NCI-H2227 (cell line): ENCODE measurements around the gene TIAM2.
"Not testable (repeated sequence)": the region's sequence is repeated elsewhere in the genome, so short reads cannot be mapped to it uniquely, and the experiment has no call there.

ENCODE experiments used
- DNase-seq: peaks from one replicate; lab custom pipeline; 2025; ENCODE audit not compliant: unreplicated experiment; lab: John Stamatoyannopoulos, UW

TIAM2 gene

GRCh38 chr6:155091756-155092155 lies 96.6 kb downstream of the TIAM2 start:
- no peak for DNase-seq

DNA sequence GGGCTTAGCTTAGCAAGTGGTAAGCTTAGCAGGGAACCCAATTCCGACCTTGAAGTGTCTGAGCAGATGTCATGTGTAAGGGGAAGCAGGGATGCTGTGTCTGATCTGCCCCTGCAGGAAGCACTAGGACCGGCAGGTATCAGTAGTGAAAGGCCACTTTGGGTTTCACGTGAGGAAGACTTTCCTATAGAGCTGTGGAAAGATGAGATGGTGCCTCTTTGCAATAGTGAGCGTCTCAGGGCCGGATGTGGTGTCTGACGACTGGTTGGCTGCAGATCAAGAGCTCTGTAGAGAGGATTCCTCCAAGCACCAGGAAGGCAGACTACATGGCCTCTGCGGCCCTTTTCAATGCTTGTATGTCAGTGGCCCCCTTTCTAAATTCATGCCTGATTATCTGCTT lies 98.3 kb downstream of the TIAM2 start:
- no peak for DNase-seq

DNA sequence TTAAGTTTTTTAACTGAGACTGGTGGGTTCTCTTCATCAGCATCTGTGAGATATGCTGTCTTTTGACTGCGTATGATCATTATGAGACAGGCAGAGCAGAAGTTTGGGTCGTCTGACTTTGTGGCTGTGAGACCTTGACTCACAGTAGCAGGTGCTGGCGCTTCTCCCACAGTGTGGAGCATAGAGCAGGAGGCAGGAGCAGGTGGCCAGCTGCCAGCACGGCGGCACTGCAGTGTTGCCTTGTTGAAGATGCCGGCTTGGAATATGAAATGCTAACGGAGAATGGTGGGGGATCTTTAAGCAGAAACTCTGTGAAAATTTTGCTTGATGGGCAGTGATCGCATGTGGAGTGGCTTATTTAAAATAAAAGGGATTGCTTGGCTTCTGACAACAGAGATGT lies 105.0 kb downstream of the TIAM2 start:
- peak; percentile 4 for DNase-seq

DNA sequence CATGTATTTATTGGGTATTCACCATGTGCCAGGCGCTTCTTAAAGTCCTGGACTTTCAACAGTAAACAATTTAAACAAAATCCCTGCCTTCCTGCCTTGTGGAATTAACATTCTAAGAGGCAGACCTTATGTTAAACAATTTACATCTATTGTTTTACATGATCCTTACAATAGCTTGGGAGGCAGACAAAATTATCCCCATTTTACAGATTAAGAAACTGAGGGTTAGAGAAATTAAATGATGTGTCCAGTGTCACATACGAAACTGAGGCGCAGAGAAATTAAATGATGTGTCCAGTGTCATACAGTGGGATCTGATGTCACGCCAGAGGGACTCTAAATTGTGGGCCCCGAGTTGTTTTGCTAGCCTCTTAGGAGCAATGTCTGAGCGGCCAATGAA lies 105.5 kb downstream of the TIAM2 start:
- no peak for DNase-seq

DNA sequence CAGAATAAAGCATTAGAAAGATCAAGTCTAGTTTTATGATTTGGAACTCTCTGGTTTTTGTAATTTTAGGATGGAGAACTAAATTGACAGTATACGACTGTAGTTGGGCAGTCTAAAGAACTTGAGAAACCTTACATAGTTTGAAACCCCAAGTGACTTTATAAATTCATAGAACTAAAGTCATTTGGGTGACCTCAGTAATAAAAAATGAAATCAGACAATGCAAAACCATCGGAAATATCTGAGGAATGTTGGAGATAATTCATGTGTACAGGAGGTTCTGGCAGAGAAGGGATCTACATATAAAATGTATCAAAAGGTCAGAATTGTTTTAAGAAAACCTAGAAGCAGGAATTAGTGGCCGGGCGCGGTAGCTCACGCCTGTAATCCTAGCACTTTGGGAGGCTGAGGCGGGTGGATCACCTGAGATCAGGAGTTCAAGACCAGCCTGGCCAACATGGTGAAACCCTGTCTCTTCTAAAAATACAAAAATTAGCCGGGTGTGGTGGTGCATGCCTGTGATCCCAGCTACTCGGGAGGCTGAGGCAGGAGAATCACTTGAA lies 108.0 kb downstream of the TIAM2 start:
- not testable (repeated sequence) for DNase-seq

DNA sequence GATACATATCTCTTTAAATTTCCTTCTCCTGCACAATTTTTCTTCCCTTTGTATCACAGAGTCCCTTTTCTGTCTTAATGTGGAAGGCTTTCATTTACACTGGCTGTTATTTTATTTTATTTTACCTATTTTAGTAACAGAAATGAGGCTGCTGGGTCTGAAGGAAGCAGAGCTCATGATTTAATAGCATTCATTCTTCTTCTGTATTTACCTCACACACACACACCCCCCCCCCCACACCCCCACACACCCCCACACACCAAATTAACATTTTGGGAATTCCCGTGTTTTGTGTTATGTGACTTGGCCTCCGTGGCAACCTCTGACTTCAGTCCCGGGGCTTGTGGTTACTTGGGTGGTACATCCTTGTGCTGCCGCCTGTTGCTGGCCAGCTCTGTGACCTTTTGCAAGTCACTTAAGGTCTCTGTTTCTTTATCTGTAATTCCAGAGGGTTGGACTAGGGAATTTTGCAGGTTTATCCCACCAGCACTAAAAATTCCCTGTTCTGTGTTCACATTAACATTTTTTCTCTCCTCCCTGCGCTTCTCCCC lies 108.8 kb downstream of the TIAM2 start:
- DNase-seq = no peak

DNA sequence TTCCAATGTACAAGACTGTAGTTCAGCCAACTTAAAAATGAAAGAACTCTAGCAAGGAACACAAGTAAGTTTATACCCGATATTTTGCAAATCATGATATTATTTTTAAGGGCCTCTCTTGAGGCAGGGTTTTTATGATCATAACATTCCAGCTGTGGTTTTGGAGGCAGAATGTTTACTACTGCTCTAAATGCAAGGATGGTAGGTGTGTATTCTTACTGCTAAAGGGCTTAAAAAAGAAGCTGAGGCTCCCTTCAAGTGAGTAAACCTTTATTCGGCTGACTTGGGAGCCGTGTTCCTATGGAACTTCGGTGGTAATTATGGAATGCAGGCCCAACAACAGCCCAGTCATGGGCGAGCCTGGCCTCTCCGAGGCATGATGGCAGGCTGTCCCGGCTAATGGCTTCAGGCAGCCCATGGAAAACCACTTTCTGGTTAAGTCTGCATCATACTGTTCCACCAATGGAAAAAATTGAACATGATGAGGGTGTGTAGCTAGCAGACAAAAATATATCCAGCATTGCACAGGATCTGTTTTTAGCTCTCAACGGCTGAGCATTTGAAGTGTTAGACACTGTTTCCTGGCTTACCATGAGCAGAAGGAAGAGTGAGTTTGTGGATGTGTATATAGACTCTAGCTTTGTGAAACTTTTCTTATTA lies 111.5 kb downstream of the TIAM2 start:
- no peak for DNase-seq

- peak; percentile 33 for DNase-seq
These were observed 112.4 kb downstream of the TIAM2 start for GRCh38 chr6:155107432-155108069.

GRCh38 chr6:155108070-155108820 lies 113.1 kb downstream of the TIAM2 start:
- no peak for DNase-seq

- DNase-seq = no peak
These were observed 115.6 kb downstream of the TIAM2 start for GRCh38 chr6:155110721-155111120.

- DNase-seq = no peak
These were observed 117.6 kb downstream of the TIAM2 start for GRCh38 chr6:155112757-155113156.

- DNase-seq = no peak
These were observed 120.9 kb downstream of the TIAM2 start for GRCh38 chr6:155115893-155116570.

- DNase-seq = no peak
These were observed 121.4 kb downstream of the TIAM2 start for GRCh38 chr6:155116571-155116910.

DNA sequence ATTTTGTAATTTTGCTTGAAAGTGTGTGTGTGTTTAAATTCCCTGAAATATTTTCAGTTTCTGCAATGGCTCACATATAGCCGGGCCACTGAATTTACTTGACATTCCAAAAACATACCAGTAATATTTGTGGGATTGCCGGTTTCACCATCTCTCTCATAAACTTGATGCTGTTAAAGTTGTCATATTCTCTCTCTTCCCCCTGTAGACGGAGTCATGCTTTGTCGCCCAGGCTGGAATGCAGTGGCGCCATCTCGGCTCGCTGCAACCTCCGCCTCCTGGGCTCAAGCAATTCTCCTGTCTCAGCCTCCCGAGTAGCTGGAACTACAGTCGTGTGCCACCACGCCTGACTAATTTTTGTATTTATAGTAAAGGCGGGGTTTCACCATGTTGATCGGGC lies 122.1 kb downstream of the TIAM2 start:
- no peak for DNase-seq

GRCh38 chr6:155117785-155118184 lies 122.7 kb downstream of the TIAM2 start:
- no peak for DNase-seq

GRCh38 chr6:155119201-155119600 lies 124.1 kb downstream of the TIAM2 start:
- not testable (repeated sequence) for DNase-seq

DNA sequence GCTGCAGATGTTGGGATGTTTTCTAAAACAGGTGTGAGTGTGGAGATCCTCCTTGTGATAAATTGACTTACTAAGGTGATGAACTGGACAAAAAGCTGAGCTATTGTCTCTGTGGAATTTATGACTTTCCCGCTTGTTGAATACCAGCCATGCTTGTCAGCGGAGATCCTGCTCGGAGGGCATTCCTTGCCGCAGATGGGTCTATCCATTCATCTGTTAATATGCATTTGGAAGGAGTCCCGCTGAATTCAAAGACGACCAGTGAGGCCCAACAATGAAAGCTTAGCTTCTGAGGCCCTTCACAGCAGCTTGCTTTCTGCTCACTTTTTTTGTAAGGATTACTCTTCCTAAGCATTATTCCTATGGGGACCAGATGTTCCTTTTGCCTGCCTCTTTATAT lies 124.9 kb downstream of the TIAM2 start:
- DNase-seq = no peak

DNA sequence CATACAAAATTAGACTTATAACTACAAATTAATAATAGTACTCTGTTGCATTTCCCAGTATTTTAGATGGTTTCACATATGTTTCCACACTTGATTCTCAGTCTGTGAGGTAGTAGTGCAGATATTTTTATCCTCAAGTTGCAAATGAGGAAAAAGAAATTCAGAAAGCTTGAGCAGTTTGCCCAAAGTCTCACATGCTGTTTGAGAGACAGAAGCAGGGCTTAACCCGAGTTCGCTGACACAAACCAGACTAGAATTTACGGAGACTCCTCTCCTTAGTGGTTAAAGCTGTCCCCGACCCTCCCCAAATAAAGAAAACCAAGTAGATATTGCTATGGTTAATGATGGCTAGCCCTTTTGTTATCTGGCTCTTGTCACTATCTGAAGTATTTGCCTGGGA lies 126.2 kb downstream of the TIAM2 start:
- DNase-seq = no peak

- DNase-seq = no peak
These were observed 126.6 kb downstream of the TIAM2 start for GRCh38 chr6:155121699-155122098.

- DNase-seq = no peak
These were observed 127.3 kb downstream of the TIAM2 start for GRCh38 chr6:155122199-155122950.
